ENCODE results near the gene RPS17.
"Not testable (repeated sequence)": the region's sequence is repeated elsewhere in the genome, so short reads cannot be mapped to it uniquely, and the experiment has no call there.

The RPS17 gene

GRCh38 chr15:82545002-82545401, 4.7 kb upstream of the RPS17 start:
- DNase-seq: no peak

DNA sequence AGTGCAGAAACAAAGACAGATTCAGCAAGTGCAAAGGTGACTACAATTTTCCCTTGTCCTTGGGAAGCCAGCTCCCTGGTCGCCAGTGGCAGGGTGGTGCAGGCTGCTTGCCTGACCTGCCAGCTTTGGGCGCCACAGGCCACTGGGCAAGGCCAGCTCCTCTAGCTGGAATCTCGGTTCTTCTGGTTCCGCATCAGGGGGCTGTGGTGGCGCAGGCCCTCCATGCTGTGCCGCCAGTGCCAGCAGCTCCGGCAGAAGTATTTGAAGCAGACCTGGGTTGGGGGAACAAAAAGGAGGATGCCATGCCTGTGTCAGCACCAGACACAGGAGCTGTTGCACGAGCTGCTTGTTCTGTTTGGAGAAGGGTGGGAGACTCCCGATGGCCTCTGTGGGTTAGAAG, 4.2 kb upstream of the RPS17 start:
- DNase-seq: no peak

DNA sequence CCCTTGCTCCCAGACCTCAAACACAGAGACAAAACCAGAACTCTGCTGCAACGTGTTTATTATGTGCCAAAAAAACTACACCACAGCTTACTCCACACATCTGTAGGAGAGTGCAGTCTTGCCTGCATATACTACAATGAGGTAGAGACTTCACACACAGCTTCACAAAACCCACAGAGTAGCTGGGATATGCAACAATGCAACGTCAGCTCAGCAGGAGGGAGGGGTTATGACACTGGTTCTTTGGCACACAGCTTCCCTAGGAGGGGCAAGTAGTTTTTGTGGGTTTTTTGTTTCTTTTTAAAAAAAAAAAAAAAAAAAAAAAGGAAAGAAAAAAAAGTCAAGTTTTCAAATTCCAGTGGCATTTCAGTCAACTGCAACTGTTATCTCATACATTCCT, 2.9 kb upstream of the RPS17 start:
- no peak for DNase-seq

GRCh38 chr15:82540984-82541431, 751 bp upstream of the RPS17 start:
- DNase-seq: no peak

DNA sequence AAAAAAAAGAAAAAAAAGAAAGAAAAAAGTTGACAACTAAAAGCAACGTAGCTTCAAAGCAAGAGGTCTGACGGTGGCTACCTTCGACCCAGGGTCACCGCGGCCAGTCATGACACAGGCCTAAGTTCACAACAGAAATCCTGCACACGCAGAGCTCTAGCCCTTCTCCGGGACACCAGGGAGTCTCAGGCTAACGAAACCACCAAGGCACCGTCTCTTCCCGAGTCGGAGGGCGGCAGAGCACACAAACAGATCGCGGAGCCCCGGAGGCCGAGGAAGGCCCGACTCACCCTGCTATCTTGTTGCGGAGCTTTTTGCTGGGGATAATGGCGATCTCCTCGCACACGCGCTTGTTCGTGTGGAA, 584 bp downstream of the RPS17 start:
- peak in 1 of 2 experiments; percentile 20 for DNase-seq

DNA sequence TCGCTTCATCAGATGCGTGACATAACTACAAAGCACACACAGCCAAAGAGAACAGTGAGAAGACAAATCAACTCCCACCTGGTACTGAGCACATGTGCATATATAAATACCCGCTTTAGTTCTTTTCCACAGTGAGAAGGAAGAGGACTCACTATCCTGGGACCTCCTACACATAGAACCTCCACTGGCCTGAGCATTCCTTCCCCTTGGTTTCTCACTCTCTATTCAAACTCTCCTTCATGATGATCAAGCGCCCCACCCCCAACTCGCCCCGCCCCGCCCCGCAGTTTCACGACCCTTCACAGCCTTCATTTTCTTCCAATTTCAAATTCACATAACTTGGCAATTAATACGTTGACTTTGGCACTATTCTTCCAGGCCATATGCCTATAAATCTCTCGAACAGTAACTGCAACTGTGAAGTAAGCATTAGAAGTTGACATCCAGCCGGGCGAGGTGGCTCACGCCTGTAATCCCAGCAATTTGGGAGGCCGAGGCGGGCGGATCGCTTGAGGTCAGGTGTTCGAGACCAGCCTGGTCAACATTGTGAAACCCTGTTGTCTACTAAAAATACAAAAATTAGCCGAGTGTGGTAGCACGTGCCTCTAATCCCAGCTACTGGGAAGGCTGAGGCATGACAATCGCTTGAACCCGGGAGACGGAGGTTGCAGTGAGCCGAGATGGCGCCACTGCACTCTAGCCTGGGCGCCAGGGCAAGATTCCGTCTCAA, 1.1 kb downstream of the RPS17 start:
- peak in 1 of 2 experiments; percentile 46 for DNase-seq

- DNase-seq: no peak
Observed at GRCh38 chr15:82537351-82537908, 2.8 kb downstream of the RPS17 start.

- no peak for DNase-seq
Observed at GRCh38 chr15:82536409-82537350, 3.6 kb downstream of the RPS17 start.

GRCh38 chr15:82535566-82536408, 4.5 kb downstream of the RPS17 start:
- no peak for DNase-seq

DNA sequence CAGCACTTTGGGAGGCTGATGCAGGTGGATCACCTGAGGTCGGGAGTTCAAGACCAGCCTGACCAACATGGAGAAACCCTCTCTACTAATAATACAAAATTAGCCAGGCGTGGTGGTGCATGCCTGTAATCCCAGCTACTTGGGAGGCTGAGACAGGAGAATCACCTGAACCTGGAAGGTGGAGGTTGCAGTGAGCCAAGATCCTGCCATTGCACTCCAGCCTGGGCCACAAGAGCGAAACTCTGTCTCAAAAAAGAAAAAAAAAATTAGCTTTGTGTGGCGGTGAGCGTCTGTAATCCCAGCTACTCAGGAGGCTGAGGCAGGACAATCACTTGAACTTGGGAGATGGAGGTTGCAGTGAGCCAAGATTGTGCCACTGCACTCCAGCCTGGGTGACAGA, 5.1 kb downstream of the RPS17 start:
- DNase-seq: not testable (repeated sequence)

- DNase-seq: not testable (repeated sequence)
Observed at GRCh38 chr15:82534457-82534861, 5.8 kb downstream of the RPS17 start.

DNA sequence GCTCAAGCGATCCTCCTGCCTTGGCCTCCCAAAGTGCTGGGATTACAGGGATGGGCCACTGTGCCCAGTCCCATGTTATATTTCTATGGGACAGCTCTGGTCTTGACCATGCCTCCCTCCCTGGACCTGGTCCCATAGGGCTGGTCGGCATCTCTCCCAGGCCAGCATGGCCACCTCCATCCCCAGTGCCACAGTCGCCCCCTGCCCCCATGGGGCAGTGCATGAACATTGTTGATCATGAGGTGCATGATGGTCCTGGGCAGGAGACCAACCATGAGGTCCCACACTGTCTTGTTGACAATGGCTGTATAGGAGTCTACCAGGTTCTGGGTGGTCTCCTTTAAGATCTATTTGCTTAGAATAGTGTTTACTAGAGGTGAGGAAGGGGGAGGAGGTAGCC, 6.5 kb downstream of the RPS17 start:
- no peak for DNase-seq

GRCh38 chr15:82532991-82533481, 7.2 kb downstream of the RPS17 start:
- no peak for DNase-seq

- DNase-seq: no peak
Observed at GRCh38 chr15:82532383-82532990, 7.8 kb downstream of the RPS17 start.

- DNase-seq: no peak
Observed at GRCh38 chr15:82531496-82532382, 8.5 kb downstream of the RPS17 start.

- DNase-seq: peak; percentile 52 to 68
Observed at GRCh38 chr15:82530606-82531379, 9.5 kb downstream of the RPS17 start.

- DNase-seq: no peak
Observed at GRCh38 chr15:82530006-82530405, 10.3 kb downstream of the RPS17 start.

DNA sequence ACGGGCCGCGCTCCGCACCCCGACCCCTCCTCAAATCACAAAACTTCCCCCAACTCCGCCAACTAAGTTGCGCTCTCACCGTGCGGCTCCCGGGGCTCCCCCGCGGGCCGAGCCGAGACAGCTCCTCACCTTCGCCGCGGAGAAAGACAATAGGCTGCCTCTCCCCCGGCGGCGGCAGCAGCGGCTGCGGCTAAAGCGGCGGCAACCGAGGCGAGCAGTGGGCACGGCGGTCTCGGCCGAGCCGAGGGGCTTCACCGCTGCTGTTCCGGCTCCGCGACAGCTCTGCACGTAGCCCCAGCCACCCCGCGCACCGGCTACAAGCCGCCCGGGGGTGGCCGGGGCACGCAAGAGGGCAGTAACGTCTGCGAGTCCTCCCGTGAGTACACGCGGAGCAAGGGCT, 26.7 kb downstream of the RPS17 start:
- not testable (repeated sequence) for DNase-seq

- DNase-seq: not testable (repeated sequence)
Observed at GRCh38 chr15:82507693-82508092, 32.6 kb downstream of the RPS17 start.

DNA sequence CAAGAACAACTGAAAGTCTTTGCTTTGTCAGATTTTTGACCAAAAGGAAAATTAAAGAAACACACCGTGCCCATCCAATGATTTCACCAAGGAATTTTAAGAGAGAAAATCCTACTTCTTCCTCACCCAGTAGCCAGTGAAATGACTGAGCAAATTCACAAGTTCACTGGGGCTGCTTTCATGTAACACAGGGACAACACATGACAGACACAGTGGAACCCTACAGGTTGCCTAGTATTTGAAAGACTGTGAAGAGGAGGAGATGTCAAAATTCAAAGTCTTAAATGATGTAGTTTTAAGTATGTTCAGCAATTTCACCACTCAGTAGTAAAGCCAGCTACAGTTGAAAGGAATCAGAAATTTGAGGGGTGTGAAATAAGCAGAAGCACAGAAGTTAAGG, 33.2 kb downstream of the RPS17 start:
- DNase-seq: not testable (repeated sequence)
